ENCODE measurements around the gene PILRA. TPM values are rescaled to one million over a fixed set of nuclear protein-coding genes. Genes with fewer than 3 reads are reported as not detected.

PILRA gene
- total RNA-seq, 1 experiment from 2014 or later, result 3.2 TPM

GRCh38 chr7:100389437-100390088, 16.3 kb downstream of the PILRA start:
- Histone ChIP-seq H3T11ph (ENCODE audit: low read length) (no peak overlapping the region), H2AFZ (ENCODE audit: low read length) (no peak overlapping the region), H2AK5ac (ENCODE audit: insufficient read length, low read length) (no peak overlapping the region), H3K4ac (ENCODE audit: low read depth, low read length) (no peak overlapping the region), H4K91ac (ENCODE audit: insufficient read length, low read depth, low read length) (no peak overlapping the region), H4K20me1 (ENCODE audit: control insufficient read depth, insufficient read depth, insufficient read length) (no peaks in the 10 kb centered on the region), H3K79me2 (ENCODE audit: insufficient read depth, low read length) (no peaks in the 10 kb centered on the region), H4K5ac (ENCODE audit: insufficient read length, low read depth, low read length) (no peak overlapping the region), H3K9ac (ENCODE audit: extremely low read depth, insufficient read length, low read length) (no peak overlapping the region), H3K14ac (ENCODE audit: insufficient read depth, low read length) (peak overlapping the region; percentile 37; the same call in 1 of the 2 replicates), H2BK20ac (ENCODE audit: low read depth, low read length, poor library complexity, severe bottlenecking) (no peak overlapping the region), H2BK5ac (ENCODE audit: insufficient read length, low read length) (no peak overlapping the region), H3K23ac (ENCODE audit: insufficient read length, low read depth, low read length) (no peak overlapping the region), H2BK120ac (ENCODE audit: low read depth, low read length, poor library complexity, severe bottlenecking) (no peak overlapping the region), H3K56ac (ENCODE audit: insufficient read length, low read depth, low read length) (no peak overlapping the region), H3K27me3 (ENCODE audit: insufficient read depth, low read length) (no peaks in the 10 kb centered on the region), H3K79me1 (ENCODE audit: insufficient read depth, low read depth, low read length, poor library complexity, severe bottlenecking) (no peaks in the 10 kb centered on the region), H2BK15ac (ENCODE audit: low read depth, low read length) (no peak overlapping the region; the same call in 1 of the 2 replicates), H3K4me1 (ENCODE audit: insufficient read depth, low read length) (no peaks in the 10 kb centered on the region), H2BK12ac (ENCODE audit: insufficient read length, low read depth, low read length) (no peak overlapping the region), H3K27ac (ENCODE audit: insufficient read length, low read depth, low read length) (no peak overlapping the region), H3K18ac (ENCODE audit: insufficient read length, low read depth, low read length) (no peak overlapping the region), H3K9me3 (ENCODE audit: control insufficient read depth, low read depth, low read length) (no peaks in the 10 kb centered on the region), H3K4me2 (ENCODE audit: insufficient read depth, insufficient read length, low read length) (no peak overlapping the region), H4K8ac (replicated peaks; ENCODE audit: insufficient read length, low read depth, low read length) (no peak overlapping the region), H3K23me2 (ENCODE audit: insufficient read length, low read depth, low read length, poor library complexity, severe bottlenecking) (no peaks in the 10 kb centered on the region)
- WGBS (ENCODE audit: extremely low coverage, insufficient read length, low lambda C conversion rate), result 100% methylated on average over 1 of the region's 9 CpGs
- DNase-seq, result no peak
- Mint-ChIP-seq H3K36me3 (ENCODE audit: insufficient read depth in 1 of 3, low read depth in 3 of 3) (no peaks in the 10 kb centered on the region), H3K27ac (no peak overlapping the region), H3K4me1 (peaks cover 9 to 22% of the 10 kb centered on the region in 2 experiments), H3K4me3 (no peak overlapping the region), H3K27me3 (ENCODE audit: low read depth) (peaks cover 22% of the 10 kb centered on the region), H3K9me3 (no peaks in the 10 kb centered on the region)
- TF ChIP-seq CTCF (conservative IDR thresholded peaks at IDR 0.05), result no peak

All from H9 (cell line).